ENCODE data around the gene SUMO2.
A peak's percentile ranks its signal among the peaks of the same experiment; 100 is the strongest.
"Not testable (repeated sequence)": the region's sequence is repeated elsewhere in the genome, so short reads cannot be mapped to it uniquely, and the experiment has no call there.

The SUMO2 gene

DNA sequence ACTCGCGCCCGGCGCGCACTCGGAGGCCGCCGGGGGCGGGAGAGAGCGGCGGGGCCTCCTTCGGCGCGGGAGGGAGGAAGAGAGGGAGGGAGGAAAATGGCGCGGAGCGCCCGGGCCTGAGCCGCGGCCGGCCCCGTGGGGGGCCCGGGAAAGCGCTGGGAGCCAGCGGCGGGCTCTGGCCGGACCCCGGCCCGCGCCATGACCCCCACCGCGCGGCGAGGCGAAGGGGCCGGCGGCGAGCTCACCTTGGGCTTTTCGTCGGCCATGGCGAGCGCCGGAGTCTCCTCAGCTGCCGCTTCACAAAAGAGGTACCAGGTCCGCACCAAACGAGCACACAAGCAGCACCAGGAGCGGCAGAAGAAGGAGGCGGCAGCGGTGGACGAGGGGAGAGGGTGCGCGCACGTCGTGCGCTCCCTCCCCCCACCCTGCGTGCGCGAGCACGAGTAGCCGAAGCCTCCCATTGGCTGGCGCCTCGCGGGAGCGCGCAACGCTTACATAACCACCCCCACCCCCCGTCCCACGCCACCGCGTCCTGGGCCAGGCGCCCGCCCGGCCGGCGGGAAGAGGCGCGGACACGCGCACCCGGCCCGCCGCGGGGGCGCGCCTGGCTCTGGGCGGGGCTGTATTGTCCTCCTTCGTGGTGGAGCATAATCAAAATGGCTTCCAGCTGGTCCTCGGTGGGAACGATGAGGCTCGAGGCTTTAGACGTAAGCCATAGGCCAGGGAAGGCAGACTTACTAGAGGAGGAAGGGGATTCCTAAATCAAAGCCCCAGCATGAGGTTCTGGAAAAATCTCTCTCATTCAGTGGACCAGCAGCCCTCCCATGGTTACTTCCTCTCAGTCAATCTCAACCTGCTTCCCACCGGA, at the start of gene SUMO2:
Gene SUMO2 (minus strand): TSS at position 391 of the 868 bp plus-strand sequence. CDS start 125 bp downstream, at position 266.
- DNase-seq (ENCODE audit: low read depth) = peak; percentile 94

DNA sequence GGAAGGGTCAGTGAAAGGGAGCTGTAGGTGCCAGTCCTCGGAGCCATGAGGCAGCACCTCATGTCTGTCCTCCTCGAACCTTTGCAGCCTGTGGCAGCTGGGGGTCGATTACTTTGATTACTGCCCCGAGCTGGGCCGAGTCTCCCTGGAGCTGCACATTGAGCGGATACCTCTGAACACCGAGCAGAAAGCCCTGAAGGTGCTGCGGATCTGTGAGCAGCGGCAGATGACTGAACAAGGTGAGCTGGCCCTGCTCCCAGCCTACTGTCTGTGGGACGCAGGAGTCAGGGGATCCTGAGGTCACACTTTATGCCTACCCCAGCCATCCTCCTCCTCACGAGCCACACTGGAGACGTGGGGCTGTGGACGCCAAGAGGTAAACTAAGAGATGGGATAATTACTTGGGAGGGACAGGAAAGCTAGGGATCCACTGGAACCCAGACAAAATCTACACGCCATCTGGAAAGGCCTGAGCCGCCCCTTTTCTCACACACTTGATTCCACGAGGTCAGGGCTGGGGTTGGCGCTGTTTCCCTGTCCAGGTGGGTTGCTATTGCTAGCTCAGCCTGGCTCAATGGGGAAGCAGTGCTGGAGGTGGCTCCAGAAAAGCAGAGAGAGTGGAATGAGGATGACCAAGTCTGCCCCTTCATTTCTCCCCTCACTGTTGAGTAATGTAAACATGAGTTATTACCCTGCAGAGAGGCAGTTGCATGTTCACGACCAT, 49.1 kb upstream of the SUMO2 start:
- no peak for DNase-seq (ENCODE audit: low read depth)

DNA sequence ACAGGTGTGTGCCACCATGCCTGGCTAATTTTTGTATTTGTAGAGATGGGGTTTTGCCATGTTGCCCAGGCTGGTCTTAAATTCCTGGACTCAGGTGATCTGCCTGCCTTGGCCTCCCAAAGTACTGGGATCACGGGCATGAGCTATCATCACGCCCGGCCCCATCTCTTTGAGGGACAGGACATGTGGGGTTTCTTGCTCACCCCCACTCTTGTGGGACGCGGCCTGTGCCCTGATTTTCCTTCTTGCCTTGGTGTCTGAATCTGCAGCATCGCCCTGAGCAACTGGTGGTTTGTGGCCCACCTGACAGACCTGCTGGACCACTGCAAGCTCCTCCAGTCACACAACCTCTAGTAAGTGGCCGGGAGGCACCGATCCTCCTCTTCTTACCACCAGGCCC, 48.3 kb upstream of the SUMO2 start:
- DNase-seq (ENCODE audit: low read depth) = no peak

DNA sequence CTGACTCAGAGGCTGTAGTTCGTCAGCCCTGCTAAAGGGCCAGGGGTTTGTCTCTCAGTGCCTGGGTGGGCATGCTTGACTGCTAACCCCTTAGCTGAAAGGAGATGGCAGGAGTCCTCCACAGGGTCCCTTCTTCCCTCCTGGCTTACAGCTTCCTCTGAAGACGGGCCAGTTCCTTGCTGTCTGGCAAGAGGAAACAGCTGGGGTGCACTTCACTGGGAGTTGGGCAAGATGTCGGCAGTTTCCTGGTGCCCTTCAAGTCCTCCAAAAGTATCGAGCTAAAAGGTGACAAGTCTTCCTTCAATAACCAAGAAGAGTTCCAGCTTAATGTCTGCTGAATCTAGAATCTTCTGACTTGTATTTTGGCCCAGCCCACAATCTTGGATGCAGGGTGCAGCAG, 46.1 kb upstream of the SUMO2 start:
- no peak for DNase-seq (ENCODE audit: low read depth)

DNA sequence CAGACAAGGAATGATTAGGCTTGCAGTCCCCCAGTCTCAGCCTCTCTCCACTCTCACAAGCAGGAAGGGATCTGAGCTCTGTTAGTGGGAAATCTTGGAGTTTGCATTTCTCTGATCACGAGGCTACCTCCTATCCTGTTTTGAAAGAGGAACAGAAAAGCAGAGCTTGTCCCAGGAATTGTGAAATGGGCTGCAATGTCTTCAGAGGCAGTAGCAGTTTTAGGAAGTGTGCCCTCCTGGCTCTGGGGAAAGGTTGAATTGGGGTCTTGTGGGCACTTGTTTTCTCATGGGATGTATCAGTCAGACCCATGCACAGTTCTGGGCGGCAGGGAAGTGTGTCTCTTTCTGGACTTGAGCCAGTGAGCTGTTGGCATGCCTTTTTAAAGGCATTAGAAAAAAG, 45.5 kb upstream of the SUMO2 start:
- no peak for DNase-seq (ENCODE audit: low read depth)

DNA sequence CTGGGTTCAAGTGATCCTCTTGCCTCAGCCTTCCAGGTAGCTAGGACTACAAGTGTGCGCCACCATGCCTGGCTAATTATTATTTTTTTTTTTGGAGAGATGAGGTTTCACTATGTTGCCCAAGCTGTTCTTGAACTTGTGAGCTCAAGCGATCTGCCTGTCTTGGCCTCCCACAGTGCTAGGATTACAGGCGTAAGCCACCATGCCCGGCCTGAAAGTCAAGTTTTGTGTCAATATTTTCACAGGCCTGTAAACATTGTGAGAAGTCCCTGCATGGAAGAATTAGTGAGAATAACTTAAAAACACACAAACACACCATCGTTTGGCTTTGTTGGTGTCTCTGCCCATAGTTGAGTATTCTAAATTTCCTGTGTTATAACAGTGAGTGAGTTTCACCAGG, 45.0 kb upstream of the SUMO2 start:
- DNase-seq (ENCODE audit: low read depth) = no peak

DNA sequence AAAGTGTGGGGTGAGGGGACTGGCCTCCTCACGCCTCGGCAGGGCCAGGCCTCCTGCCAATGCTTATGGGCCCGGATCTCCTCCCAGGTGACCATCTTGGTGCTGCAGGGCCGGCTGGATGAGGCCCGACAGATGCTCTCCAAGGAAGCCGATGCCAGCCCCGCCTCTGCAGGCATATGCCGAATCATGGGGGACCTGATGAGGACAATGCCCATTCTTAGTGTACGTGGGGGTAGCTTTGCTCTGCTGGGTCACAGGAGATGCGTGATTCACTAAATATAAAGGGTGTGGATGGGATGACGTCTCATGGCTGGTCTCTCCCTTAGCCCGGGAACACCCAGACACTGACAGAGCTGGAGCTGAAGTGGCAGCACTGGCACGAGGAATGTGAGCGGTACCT, 42.3 kb upstream of the SUMO2 start:
- no peak for DNase-seq (ENCODE audit: low read depth)

DNA sequence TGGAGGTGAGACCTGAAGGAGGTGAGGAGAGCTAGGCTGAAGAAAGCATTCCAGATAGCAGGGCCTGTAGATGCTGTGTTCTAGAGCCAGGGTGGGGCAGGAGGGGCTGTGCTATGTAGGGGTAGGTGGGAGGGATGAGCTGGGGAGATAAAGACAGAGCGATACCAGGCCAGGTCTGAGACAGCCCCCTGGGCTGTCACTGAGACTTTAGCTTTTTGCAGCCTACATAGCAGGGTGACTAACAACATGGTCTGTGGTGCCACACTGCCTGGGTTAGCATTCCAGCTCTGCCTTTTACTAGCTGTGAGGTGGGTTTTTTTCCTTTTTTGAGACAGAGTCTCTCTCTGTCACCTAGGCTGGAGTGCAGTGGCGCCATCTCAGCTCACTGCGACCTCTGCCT, 37.1 kb upstream of the SUMO2 start:
- no peak for DNase-seq (ENCODE audit: low read depth)

DNA sequence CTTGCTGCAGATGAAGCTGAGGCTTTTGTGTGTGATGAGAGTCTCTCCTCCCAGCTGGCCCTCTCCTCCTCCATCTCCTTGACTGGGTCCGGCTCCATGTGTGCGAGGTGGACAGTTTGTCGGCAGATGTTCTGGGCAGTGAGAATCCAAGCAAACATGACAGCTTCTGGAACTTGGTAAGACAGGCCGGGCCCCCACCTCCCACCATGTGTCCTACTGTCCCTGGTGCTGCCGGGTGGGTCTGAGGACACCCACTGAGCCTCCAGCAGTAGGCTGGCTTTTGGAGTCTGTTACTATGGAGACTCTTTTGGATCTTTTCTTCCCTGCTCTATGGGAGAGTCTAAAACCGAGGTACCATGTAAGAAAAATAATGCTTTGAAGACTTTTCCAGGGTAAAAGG, 35.4 kb upstream of the SUMO2 start:
- no peak for DNase-seq (ENCODE audit: low read depth)

DNA sequence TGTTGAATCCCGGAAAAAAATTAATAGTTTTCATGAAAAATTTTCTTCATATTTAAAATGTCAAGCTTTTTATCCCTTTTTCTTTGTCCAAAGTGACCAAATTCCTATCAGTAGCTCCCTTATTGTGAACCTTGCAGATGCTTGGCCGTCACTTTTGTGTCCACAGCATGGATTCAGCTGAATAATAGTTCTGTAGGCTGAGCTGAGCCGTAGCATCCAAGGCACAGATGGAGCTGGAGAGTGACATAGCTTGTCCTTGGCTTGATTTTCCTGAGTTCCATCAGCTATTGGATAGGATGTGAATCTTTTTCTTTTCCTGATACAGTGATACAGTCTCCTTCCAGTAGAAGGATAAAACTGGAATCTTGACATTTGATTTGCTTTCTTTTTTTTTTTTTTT, 26.3 kb upstream of the SUMO2 start:
- DNase-seq (ENCODE audit: low read depth) = no peak

DNA sequence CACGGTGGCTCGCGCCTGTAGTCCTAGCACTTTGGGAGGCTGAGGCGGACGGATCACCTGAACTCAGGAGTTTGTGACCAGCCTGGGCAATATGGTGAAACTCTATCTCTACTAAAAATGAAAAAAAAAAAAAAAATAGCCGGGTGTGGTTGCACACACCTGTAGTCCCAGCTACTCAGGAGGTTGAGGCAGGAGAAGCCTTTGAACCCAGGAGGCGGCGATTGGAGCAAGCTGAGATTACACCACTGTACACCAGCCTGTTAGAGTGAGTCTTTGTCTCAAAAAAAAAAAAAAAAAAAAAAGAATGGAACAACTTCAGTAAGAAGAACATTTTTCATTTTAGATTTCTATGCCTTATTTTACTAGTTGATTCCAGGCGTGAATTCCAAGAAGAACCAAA, 25.4 kb upstream of the SUMO2 start:
- DNase-seq (ENCODE audit: low read depth) = no peak

DNA sequence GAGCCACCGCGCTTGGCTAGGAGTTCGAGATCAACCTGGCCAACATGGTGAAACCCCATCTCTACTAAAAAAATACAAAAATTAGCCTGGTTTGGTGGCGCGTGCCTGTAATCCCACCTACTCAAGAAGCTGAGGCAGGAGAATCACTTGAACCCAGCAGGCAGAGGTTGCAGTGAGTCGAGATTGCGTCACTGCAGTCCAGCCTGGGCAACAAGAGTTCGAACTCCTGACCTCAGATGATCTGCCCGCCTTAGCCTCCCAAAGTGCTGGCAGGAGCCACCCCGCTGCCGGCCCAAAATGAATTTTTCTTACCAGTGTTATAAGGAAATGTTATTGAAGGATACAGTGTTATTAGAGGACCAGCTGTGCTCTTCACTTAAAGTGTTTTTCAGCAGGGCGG, 25.0 kb upstream of the SUMO2 start:
- no peak for DNase-seq (ENCODE audit: low read depth)

DNA sequence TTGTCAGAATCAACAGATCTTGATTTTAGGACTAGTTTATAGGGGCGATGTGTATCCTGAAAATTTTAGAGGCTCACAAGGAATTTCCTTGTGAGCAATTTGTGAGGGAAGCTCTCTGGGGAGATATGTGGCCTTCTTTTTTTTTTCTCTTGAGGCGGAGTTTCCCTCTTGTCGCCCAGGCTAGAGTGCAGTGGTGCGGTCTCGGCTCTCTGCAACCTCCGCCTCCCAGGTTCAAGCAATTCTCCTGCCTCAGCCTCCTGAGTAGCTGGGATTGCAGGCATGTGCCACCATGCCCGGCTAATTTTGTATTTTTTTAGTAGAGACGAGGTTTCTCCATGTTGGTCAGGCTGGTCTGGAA, 24.3 kb upstream of the SUMO2 start:
- DNase-seq (ENCODE audit: low read depth) = not testable (repeated sequence)

DNA sequence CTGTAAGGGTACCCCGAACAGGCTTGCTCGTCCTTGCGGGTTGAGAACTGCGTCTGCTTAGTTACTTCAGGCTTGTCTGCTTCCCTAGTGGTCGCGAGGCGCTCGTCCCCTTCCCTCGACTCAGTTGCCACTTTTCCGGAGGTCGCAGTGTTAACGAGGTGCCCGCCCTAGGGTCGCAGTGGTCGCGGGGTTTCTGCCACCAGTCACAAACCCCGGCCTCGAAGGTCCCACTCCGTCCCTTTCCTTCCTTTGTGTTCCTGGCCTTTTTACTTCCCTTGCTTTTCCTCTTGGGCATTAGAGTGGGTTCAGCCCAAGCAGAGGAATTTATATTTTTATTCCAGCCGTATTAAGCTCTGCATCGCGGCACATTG, 23.0 kb upstream of the SUMO2 start:
- DNase-seq (ENCODE audit: low read depth) = no peak

DNA sequence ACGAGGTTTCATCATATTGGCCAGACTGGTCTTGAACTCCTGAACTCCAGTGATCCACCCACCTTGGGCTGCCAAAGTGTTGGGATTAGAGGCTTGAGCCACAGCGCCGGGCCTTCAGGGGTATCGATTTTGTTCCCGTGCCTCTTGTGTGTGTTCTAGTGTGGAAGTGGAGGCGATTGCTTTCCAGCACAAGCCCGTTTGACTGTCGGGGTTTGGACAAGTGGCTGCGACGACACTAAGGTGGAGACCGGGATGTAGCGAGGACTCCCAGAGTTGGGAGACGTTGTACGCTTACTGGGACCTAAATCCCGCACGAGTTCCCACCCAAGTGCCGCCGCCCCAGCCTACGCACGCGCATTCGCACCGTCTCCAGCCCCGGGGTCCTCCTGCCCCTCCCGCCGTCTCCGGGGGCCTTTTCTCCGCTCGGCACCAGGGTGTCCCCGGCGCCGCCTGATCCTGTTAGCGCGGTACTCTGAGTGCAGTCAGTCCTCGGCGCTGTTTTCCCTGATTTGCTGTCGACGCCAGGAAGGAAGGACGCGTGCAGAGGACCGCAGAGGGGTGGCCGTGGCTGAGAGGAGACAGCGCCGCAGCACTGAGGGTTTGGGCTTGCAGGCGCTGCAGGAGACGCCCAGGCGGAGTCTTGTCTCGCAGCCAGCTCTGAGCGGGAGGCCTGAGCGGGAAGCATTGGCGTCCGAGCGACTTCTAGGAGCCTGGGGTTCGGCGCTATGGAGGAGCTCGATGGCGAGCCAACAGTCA, 22.5 kb upstream of the SUMO2 start, which contains the start of gene NUP85:
Gene NUP85 (plus strand): TSS at position 643 of the 756 bp plus-strand sequence. CDS start 83 bp downstream, at position 726.
- DNase-seq (ENCODE audit: low read depth) = peak; percentile 88

DNA sequence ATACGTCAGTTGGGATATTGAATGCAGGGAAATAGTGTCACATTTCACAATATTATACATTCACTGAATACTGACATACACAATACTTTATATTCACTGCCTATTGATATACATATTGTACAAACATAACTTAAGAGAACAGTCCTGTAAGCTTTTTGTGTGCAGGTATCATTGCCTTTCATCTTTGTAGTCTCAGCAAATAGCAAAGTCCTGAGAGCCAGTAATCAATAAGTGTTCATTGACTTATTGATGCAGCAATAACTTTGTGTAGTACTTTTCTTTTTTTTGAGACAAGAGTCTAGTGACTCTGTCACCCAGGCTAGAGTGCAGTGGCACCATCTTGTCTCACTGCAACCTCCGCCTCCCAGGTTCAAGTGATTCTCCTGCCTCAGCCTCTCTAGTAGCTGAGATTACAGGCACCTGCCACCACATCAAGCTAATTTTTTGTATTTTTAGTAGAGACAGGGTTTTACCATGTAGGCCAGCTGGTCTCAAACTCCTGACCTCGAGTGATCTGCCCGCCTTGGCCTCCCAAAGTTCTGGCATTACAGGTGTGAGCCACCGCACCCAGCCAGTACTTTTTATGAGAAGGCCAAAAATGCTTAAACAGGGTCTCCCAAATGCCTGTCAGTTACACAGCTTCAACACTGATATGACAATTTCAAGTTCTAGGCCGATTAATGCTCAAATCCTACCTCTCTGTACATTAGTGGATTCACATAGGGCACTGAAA, 17.3 kb upstream of the SUMO2 start:
- no peak for DNase-seq (ENCODE audit: low read depth)

DNA sequence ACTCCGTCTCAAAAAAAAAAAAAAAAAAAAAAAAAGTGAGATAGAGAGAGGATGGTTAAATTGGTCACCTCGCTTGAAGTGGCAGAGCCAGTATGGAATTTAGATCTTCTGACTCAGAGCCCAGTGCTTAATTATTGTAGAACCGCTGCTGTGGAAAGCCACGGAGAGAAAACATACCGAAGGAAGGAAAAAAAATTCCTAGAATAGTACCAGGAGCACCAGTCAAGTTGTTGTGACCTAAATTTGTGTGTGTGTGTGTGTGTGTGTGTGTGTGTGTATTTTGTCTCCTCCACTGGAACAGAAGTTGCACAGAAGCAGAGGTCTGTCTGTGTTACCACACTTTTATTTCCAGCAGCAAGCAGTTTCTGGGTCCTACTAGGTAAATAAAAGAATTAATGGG, 12.1 kb upstream of the SUMO2 start:
- no peak for DNase-seq (ENCODE audit: low read depth)

DNA sequence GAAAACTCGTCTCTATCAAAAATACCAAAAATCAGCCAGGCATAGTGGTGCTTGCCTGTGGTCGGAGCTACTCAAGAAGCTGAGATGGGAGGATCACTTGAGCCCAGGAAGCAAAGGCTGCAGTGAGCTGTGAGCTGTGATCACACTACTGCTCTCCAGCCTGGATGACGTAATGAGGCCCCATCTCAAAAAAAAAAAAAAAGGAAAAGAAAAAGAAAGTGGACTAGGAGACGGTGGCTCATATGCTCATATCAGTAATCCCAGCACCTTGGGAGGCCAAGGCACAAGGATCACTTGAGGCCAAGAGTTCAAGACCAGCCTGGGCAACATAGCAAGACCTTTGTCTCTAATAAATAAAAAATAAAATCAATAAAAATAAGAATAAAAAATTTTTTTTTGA, 8.8 kb upstream of the SUMO2 start:
- no peak for DNase-seq (ENCODE audit: low read depth)

DNA sequence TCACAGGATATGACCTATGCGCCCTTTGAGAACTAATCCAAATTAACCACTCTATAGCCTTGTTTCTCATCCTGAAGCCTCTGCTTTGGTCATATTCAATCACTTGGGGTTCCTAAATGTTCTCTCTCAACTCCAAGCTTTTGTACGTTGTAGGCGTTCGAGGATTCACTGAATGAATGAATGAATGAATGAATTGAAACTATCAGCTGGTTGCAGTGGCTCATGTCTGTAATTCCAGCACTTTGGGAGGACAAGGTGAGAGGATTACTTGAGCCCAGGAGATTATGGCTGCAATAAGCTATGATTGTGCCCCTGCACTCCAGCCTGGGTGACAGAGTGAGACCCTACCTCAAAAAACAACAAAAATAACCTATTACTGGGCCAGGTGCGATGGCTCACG, 5.9 kb upstream of the SUMO2 start:
- DNase-seq (ENCODE audit: low read depth) = no peak

DNA sequence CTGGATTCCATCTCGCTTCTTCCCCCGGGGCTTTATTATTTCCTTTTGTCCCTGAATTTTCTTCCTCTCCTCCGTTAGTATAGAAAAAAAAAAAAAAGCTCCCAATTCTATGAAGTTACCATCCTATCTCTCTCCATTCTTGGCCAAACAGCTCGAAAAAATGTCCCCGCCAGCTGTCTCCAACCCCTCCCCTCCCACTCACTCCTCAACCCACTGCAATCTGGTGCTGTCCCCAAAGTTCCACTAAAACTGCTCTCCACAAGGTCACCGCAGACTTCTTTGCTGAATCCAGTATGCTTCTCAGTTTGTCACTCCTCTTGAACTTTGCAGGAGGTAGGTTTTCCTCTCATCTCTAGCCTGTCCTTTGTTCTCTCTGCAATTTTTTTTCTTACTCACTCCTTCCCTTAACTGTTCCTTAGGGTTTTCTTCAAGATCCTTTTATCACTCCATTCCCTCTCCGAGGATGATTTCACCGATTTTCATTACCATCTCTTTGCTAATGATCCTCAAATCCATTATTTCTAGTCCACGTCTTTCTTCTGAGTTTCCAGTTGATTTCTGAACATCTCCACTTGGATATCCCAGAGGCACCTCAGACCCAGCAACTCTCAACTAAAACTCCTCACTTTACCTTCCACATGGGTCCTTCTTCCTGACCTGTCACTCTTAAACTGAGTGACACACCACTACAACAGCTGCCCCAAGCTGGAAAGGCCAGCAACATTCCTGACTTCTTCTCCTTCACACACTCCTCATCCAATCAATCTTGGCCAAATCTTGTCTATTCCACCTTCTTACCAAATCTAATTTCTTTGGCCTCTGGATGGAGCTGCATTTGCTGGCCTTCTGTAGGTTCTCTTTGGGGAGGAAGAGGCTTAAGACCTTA, 1.5 kb upstream of the SUMO2 start:
- DNase-seq (ENCODE audit: low read depth) = no peak

DNA sequence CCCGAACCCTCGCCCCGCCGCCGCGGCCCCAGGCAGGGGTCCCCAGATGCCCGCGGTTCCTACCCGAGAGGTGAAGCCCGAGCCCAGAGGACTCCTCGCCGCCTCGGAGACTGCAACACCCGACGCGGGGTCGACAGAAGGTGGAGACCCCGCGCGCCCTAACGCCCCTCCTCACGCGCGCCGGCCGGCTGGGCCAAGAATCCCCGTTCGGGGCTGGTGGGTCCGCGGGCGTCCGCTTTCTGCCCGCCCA, 515 bp downstream of the SUMO2 start:
- DNase-seq (ENCODE audit: low read depth) = no peak

All from activated T-cell treated with anti-CD3 and anti-CD28 coated beads for 1 hour (primary cell).